Raji (cell line): Measurements from ENCODE around the gene CFAP141.
A peak's percentile ranks its signal among the peaks of the same experiment; 100 is the strongest.

Source experiments
- POLR2A ChIP-seq: IDR thresholded peaks from 2 replicates; pipeline ENCODE4 v1.6.1; 2011; ENCODE audit warnings: low read depth, low read length, control low read depth; ENCODE audit not compliant: insufficient read depth

CFAP141 gene

DNA sequence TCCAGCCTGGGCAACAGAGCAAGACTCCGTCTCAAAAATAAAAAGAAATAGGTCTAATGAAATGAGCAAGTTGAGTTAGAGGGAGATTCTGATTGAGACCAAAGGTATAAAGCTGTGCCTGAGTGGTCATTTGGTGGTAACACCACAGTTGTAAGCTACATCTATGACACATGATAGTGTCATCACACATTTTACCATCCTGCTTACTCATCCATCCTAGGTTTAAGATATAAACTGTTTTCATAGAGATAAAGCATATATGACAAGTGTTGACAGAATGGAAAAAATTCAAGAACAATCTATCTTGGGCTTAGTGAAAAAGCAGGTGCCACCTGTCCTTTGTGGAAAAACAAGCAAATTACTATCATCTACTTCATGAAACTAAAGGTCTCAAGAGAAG, 7.1 kb upstream of the CFAP141 start:
- TF ChIP-seq POLR2A, result no peak

DNA sequence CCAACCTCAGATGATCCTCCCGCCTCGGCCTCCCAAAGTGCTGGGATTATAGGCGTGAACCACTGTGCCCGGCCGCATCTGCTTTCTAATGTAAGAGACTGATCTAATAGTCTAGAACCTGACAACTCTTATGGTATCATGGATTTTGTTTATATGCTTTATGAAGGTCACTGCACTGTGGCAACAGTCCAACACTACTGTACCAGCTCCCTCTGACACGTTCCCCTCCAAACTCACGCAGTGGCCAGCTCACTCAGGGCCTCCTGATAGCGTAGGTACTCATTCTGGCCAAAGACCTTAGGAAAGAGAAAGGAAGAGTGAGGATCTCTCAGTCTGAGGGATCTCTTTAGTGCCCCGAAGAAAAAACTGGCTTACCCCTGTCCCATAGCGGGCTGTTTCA, 6.0 kb upstream of the CFAP141 start:
- TF ChIP-seq POLR2A, result no peak

DNA sequence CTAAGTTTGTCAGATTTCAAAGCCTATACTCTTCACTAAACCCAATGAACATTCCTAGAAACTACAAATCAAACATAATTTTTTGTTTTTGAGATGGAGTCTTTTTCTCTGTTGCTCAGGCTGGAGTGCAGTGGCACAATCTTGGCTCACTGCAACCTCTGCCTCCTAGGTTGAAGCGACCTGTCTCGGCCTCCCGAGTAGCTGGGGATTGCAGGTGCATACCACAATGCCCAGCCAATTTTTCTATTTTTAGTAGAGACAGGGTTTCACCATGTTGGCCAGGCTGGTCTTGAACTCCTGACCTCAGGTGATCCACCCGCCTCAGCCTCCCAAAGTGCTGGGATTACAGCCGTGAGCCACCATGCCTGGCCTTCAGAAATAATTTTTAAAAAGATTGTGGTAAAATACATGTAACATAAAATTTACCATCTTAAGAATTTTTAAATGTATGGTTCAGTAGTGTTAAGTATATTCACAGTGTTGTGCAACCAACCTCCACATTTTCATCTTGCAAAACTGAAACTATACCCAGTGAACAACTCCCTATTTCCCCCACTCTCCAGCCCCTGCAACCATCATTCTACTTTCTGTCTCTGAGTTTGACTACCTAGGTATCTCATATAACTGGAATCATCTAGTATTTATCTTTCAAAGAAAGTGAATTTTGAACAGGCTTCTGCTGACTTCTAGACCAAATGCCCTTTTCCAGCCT, 2.7 kb upstream of the CFAP141 start:
- TF ChIP-seq POLR2A, result no peak

- no peak for TF ChIP-seq POLR2A
These were observed 1.1 kb upstream of the CFAP141 start for GRCh38 chr1:154207262-154207661.

DNA sequence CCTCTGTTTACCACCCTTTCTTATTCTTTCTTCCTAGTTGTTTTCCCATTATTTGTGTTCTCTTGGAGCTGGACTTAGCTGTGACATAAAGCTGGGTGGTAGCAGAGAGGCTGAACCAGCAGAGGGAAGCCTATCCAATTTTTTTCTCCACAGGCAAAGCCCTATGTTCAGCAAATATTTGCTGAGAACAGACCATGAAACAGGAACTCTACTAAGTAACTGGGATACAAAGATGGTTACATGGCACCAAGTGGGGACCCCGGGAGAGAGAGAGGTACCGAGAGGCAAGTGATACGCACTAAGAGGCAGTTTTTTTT, 6.6 kb downstream of the CFAP141 start:
- TF ChIP-seq POLR2A, result no peak

GRCh38 chr1:154198756-154199562, 7.2 kb downstream of the CFAP141 start:
- TF ChIP-seq POLR2A, result no peak

DNA sequence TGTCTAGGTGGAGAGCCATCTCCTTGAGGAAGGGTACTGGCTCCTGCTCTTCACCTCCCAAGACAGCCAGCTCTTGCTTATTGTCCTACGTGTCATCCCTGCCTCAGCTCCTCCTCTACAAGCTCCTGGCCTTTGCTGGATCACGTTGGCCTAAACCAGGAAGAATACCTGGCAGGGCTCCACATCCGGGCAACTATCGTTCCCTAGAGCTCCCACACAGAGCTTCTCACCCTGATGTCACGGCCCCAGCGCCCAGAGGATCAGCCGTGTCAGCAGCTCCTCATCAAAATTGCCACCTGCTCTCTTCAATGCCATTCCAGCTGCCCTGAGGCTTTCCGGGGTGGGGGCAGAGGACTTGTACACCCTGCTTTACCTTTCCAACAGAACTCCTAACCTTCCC, 12.3 kb downstream of the CFAP141 start:
- TF ChIP-seq POLR2A, result no peak

DNA sequence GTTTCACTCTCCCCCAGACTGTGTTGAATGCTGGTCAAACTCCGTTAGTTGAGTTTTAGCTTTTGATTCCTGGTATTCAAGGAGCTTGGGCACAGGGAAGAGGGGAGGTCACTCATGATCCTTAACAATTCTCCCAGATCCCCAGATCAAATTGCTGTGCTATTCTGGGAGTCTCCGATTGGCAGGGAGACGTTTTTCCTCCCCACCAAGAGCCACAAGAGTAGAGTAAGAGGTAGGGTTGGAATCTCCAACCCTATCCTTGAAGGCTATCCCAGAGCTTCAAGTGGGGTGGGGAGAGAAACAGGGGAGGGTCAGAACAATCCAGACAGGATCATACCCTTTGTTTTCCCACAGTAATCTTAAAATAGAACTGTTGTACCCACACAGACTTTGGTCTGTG, 13.7 kb downstream of the CFAP141 start:
- no peak for TF ChIP-seq POLR2A

DNA sequence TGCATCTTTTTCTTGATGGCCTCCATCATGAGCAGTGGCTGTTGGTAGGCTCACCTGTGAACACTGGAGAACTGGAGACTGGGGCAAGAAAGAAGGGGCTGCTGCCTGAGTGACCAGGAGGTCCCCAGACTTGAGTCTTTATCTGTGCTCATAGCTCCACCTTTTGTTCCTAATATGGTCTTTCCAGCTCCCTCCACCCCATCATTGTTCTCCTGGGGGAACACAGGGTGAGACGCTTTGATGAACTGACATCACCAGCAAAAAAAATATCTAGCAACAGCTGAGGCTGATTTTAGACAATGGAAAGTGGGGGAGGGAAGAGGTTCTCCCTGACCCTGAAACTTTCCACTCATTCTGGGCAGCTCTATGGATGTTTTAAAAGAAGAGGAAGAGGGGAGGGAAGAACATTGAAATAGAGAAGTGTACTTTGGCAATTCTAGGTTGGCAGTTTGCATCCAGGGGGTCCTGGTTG, 14.1 kb downstream of the CFAP141 start, which contains the start of gene TPM3:
Gene TPM3, minus strand, starts transcription at position 111 of the 472 bp plus-strand sequence. Its CDS starts 82 bp downstream, at position 29.
- TF ChIP-seq POLR2A, result no peak

GRCh38 chr1:154190550-154190949, 15.6 kb downstream of the CFAP141 start:
- TF ChIP-seq POLR2A, result no peak

DNA sequence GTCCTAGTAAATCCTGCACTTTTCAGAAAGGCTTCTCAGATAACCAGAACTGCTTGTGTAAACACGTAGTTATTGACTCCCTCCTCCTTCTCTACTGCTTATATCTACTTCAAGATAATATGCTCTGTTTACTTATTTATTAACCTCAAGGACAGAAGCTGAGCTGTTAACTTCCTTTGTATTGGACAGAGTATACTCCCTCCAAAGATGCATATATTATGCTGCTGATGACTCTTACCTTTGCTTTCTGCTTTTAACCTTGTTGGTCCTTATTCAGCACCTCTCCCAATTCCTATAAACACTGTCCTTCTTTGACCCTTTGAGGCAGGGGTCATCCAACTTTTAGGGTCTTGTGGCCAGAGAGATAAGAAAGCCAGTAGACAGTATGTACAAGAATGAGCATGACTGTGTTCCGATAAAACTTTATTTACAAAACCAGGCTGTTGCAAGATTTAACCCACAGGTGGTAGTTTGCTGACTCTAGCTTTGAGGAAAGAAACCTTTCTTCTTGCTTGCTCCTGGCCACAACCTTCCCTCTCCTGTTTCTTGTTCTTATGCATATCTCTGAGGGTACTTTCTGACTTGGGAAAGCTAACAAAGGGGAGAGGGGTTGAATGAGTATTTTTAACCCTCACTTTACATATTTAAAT, 19.2 kb downstream of the CFAP141 start:
- TF ChIP-seq POLR2A, result no peak

- no peak for TF ChIP-seq POLR2A
These were observed 20.0 kb downstream of the CFAP141 start for GRCh38 chr1:154186177-154186576.

DNA sequence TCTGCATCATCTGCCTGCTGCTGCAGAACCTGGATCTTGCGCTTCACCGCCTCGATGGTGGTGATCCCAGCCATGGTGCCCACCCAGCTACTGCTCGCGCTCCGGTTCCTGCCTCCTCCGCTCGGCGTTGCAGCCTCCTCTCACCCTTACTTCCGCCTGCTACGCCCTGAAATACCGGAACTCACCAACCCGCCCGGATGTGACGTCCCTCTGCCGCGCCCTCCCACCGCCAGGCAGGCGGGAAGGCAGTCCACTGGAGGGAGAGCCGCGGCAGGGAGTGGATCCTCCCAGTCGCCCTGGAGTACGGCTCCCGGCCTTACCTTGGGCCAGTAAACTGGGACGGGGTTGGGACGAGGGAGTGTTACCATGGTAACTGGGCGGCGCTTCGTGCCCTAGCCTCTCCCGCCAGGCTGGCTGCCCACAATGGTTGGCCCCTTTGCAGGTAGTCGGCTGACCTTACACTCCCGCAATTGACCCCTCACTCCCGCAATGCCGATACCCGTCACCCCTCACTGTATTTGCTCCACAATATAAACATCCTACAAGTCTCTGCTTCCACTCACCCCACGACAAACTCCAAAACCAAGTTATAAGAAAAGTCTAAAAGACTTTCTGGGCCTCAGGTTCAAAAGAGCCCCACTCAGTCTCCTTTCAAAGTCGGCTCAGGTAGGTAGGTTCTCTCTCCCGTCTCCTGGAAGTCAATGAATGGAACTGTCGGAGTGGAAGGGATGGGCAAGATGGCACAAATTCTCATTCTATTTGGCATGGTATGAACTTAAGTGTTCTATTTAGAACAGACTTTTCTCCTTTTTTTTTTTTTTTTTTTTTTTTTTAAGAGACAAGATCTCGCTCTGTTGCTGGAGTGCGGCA, 22.9 kb downstream of the CFAP141 start:
- TF ChIP-seq POLR2A, result peak; percentile 99

- peak; percentile 24; the same call in 1 of the 2 replicates for TF ChIP-seq POLR2A
These were observed 23.6 kb downstream of the CFAP141 start for GRCh38 chr1:154182344-154183045.
